Activated naive CD4-positive, alpha-beta T cell treated with anti-CD3 and anti-CD28 coated beads, Interleukin-2, amount 50 U/mL, for 24 hours (primary cell): ENCODE results near the gene SLC26A1.

Experiments used
- H3K27ac Mint-ChIP-seq: one replicate; pipeline ENCODE4 v1.8.0; 2021; ENCODE audit warnings: mild to moderate bottlenecking, mixed read lengths
- H3K27me3 Mint-ChIP-seq: one replicate; pipeline ENCODE4 v1.8.0; 2021; ENCODE audit warnings: mixed read lengths
- H3K36me3 Mint-ChIP-seq: one replicate; pipeline ENCODE4 v1.8.0; 2021; ENCODE audit warnings: mixed read lengths
- H3K4me1 Mint-ChIP-seq: one replicate; pipeline ENCODE4 v1.8.0; 2021; ENCODE audit warnings: mixed read lengths
- H3K4me3 Mint-ChIP-seq: one replicate; pipeline ENCODE4 v1.8.0; 2021; ENCODE audit warnings: mild to moderate bottlenecking, mixed read lengths
- H3K9me3 Mint-ChIP-seq: one replicate; pipeline ENCODE4 v1.8.0; 2021; ENCODE audit warnings: mixed read lengths

Gene SLC26A1

GRCh38 chr4:970854-971520, 22.2 kb downstream of the SLC26A1 start:
- no peaks in the 10 kb centered on the region for H3K36me3 Mint-ChIP-seq
- peaks cover 5% of the 10 kb centered on the region for H3K4me1 Mint-ChIP-seq
- no peak overlapping the region for H3K4me3 Mint-ChIP-seq
- peak overlapping the region; percentile 65 for H3K27ac Mint-ChIP-seq
- no peaks in the 10 kb centered on the region for H3K27me3 Mint-ChIP-seq
- H3K9me3 Mint-ChIP-seq, result no peaks in the 10 kb centered on the region

- Mint-ChIP-seq H3K27ac (peak overlapping the region; percentile 65), H3K36me3 (no peaks in the 10 kb centered on the region), H3K4me1 (peaks cover 5% of the 10 kb centered on the region), H3K9me3 (no peaks in the 10 kb centered on the region), H3K27me3 (no peaks in the 10 kb centered on the region), H3K4me3 (peak overlapping the region; percentile 54)
These were observed 23.0 kb downstream of the SLC26A1 start for GRCh38 chr4:970046-970745.

DNA sequence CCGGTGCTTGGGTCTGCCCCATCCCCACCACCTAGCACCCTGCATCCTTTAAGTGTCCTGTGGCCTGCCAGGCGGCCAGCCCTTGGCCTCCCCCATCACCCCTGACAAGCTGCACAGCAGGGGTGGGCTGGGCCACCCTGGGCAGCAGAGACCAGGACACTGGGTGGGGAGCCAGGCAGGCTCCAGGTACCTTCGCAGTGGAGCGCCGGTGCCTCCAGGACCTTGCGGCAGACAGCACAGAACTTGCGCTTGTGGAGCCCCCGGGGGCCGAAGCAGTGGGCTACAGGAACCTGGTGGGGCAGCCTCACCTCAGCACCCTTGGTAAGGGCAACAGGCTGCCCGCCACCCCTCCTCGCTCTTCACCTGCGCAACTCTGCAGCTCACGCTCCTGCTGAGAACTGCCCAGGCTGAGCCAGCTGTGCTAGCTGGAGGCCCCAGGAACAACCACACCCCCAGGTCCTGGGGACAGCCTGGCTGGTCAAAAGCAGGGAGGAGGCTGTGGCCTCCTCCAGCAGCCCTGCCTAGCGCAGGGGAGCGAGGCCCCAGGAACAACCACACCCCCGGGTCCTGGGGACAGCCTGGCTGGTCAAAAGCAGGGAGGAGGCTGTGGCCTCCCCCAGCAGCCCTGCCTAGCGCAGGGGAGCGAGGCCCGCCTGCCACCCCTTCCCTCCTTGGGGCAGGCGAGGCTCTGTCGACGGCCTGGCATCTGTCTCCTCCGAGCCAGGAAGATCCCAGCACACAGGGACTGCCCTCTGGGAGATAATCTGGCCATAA, 24.4 kb downstream of the SLC26A1 start:
- Mint-ChIP-seq H3K4me1 (peaks cover 5% of the 10 kb centered on the region), H3K27ac (no peak overlapping the region), H3K36me3 (no peaks in the 10 kb centered on the region), H3K9me3 (no peaks in the 10 kb centered on the region), H3K4me3 (no peak overlapping the region), H3K27me3 (no peaks in the 10 kb centered on the region)

DNA sequence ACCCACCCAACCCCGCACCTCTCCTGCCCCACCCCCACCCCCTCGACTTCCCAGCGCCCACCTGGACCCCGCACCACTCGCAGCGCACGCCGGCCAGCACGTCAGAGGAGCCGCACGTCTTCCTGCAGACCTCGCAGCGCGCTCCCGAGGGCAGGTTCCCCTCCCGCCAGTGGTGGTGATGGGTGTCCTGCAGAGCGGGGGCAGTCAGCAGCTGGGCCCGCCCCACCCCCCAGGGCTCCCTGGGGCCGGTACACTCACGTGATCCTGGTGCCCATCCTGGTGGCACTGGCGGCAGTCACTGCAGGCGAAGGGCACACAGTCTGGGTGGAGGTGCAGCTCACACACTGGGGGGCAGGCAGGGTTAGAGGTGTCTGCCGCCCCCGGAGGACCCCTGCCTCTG, 25.0 kb downstream of the SLC26A1 start:
- Mint-ChIP-seq H3K4me3 (no peak overlapping the region), H3K9me3 (no peaks in the 10 kb centered on the region), H3K27me3 (no peaks in the 10 kb centered on the region), H3K27ac (no peak overlapping the region), H3K4me1 (peaks cover 5% of the 10 kb centered on the region), H3K36me3 (no peaks in the 10 kb centered on the region)

GRCh38 chr4:967113-968104, 25.8 kb downstream of the SLC26A1 start:
- no peaks in the 10 kb centered on the region for H3K27me3 Mint-ChIP-seq
- H3K4me3 Mint-ChIP-seq, result no peak overlapping the region
- H3K27ac Mint-ChIP-seq, result no peak overlapping the region
- no peaks in the 10 kb centered on the region for H3K9me3 Mint-ChIP-seq
- no peaks in the 10 kb centered on the region for H3K36me3 Mint-ChIP-seq
- peaks cover 5% of the 10 kb centered on the region for H3K4me1 Mint-ChIP-seq

GRCh38 chr4:966266-967112, 26.7 kb downstream of the SLC26A1 start:
- Mint-ChIP-seq H3K27me3 (no peaks in the 10 kb centered on the region), H3K36me3 (no peaks in the 10 kb centered on the region), H3K9me3 (no peaks in the 10 kb centered on the region), H3K27ac (no peak overlapping the region), H3K4me1 (peaks cover 5% of the 10 kb centered on the region), H3K4me3 (no peak overlapping the region)

DNA sequence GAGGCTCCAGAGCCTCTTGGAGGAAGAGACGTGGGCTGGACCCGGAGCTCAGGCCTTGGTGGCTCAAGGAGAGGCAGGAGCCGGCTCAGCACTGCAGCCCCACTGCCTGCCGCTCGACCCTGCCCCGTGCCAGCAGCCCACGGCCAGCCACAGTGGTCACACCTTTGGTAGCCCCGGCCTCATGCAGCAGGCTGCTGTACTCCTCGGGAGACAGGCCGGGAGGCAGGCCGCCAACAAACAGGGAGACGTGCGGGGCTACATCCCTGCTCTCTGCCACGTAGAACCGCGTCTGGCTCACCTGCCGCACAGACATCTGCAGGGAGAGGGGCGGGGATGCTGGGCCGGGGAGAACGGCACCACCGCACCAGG, 27.5 kb downstream of the SLC26A1 start:
- H3K36me3 Mint-ChIP-seq, result no peaks in the 10 kb centered on the region
- H3K9me3 Mint-ChIP-seq, result no peaks in the 10 kb centered on the region
- H3K4me3 Mint-ChIP-seq, result no peak overlapping the region
- no peak overlapping the region for H3K27ac Mint-ChIP-seq
- H3K4me1 Mint-ChIP-seq, result peaks cover 4% of the 10 kb centered on the region
- no peaks in the 10 kb centered on the region for H3K27me3 Mint-ChIP-seq

- Mint-ChIP-seq H3K9me3 (no peaks in the 10 kb centered on the region), H3K27ac (no peak overlapping the region), H3K4me3 (no peak overlapping the region), H3K36me3 (no peaks in the 10 kb centered on the region), H3K27me3 (no peaks in the 10 kb centered on the region), H3K4me1 (no peaks in the 10 kb centered on the region)
These were observed 28.0 kb downstream of the SLC26A1 start for GRCh38 chr4:965048-965765.

GRCh38 chr4:964346-965025, 28.7 kb downstream of the SLC26A1 start:
- H3K4me3 Mint-ChIP-seq, result no peak overlapping the region
- no peaks in the 10 kb centered on the region for H3K9me3 Mint-ChIP-seq

GRCh38 chr4:963276-964225, 29.7 kb downstream of the SLC26A1 start:
- H3K4me3 Mint-ChIP-seq, result no peak overlapping the region
- H3K27me3 Mint-ChIP-seq, result no peaks in the 10 kb centered on the region
- H3K9me3 Mint-ChIP-seq, result no peaks in the 10 kb centered on the region
- H3K4me1 Mint-ChIP-seq, result no peaks in the 10 kb centered on the region
- H3K27ac Mint-ChIP-seq, result no peak overlapping the region
- H3K36me3 Mint-ChIP-seq, result no peaks in the 10 kb centered on the region

More at GRCh38 chr4:964346-965025, 28.7 kb downstream of the SLC26A1 start:
- no peaks in the 10 kb centered on the region for H3K36me3 Mint-ChIP-seq
- H3K27ac Mint-ChIP-seq, result no peak overlapping the region
- H3K4me1 Mint-ChIP-seq, result no peaks in the 10 kb centered on the region
- H3K27me3 Mint-ChIP-seq, result no peaks in the 10 kb centered on the region

DNA sequence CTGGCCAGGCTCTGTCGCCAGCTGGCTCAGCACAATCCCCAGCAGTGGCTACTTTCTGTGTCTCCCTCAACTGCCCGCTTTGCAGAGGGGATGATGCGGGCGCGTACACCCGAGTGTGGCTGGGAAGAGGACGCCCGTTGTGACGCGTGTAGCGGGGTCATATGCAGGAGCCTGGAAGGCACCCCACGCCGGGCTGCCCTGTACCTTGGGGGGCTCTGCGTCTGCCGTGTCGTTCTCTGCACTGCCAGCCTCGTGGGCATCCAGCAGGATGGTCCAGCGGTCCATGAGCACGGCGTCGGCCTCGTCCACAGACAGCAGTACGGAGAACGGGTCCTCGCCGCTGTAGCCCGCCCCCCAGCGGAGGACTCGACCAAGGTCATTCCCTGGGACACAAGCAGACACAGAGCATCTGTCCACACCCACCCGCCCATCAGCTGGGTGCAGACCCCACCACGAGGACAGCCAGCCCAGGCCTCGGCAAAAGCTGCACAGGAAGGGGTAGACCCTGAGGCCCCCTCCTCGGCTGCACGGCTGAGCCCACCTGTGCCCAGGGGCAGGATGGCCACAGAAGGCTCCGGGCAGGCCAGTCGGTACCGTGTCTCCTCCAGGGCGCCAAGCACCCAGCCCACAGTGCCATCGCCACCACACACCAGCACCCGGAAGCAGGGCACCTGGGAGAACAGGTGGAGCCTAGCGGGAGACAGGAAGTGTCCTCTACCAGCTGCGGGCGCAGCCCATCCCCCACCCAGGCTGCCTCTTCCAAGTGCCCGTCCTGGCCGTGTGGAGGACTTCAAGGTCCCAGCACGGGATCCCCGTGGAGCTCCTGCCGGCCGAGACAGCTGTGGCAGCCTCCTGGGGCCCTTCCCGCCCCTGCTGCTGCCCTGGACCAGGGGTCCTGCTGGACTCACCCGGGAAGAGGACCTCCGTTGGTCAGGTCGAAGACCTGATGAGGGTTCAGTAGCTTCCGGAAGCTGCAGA, 30.7 kb downstream of the SLC26A1 start:
- no peaks in the 10 kb centered on the region for H3K36me3 Mint-ChIP-seq
- H3K4me1 Mint-ChIP-seq, result no peaks in the 10 kb centered on the region
- no peak overlapping the region for H3K27ac Mint-ChIP-seq
- H3K27me3 Mint-ChIP-seq, result no peaks in the 10 kb centered on the region
- H3K9me3 Mint-ChIP-seq, result no peaks in the 10 kb centered on the region
- H3K4me3 Mint-ChIP-seq, result no peak overlapping the region
